Activated CD4-positive, alpha-beta memory T cell treated with anti-CD3 and anti-CD28 coated beads, Interleukin-2, amount 10 ng/mL, durations not matched to agents 7 days and 5 days (primary cell): ENCODE results near the gene PGAM2. TPM values are rescaled to one million over a fixed set of nuclear protein-coding genes. Genes with fewer than 3 reads are reported as not detected.

ENCODE experiments used
- CTCF ChIA-PET: fragments of 350-600 bp; sonication (Branson Sonifier 250); formaldehyde crosslinking; loops from one replicate; lab custom pipeline; 2021; ENCODE audit warnings: antibody characterized with exemption, inconsistent platforms; lab: Charles Lee
- POLR2A ChIA-PET: fragments of 350-600 bp; sonication (Branson Sonifier 250); formaldehyde crosslinking; loops from one replicate; lab custom pipeline; 2021; ENCODE audit warnings: antibody characterized with exemption; lab: Charles Lee
- DNase-seq: peaks from one replicate; pipeline ENCODE4 v3.0.0-alpha.2; 2020
- H3K27ac Mint-ChIP-seq: one replicate; pipeline ENCODE4 v1.8.0; 2021; ENCODE audit warnings: mild to moderate bottlenecking, mixed read lengths
- H3K27me3 Mint-ChIP-seq: one replicate; pipeline ENCODE4 v1.8.0; 2021; ENCODE audit warnings: mixed read lengths
- H3K36me3 Mint-ChIP-seq: one replicate; pipeline ENCODE4 v1.8.0; 2021; ENCODE audit warnings: low read depth, mixed read lengths
- H3K4me1 Mint-ChIP-seq: one replicate; pipeline ENCODE4 v1.8.0; 2021; ENCODE audit warnings: mixed read lengths
- H3K4me3 Mint-ChIP-seq: one replicate; pipeline ENCODE4 v1.8.0; 2021; ENCODE audit warnings: mild to moderate bottlenecking, mixed read lengths
- H3K9me3 Mint-ChIP-seq: one replicate; pipeline ENCODE4 v1.8.0; 2021; ENCODE audit warnings: mixed read lengths
- total RNA-seq, 2 experiments: library from RNA; stranded (reverse); gene quantifications; one replicate each; pipeline ENCODE4 v1.2.3, GENCODE V29; 2021

The PGAM2 gene
- total RNA-seq, 2 experiments from 2014 or later = 0.43 TPM; not detected in 1

DNA sequence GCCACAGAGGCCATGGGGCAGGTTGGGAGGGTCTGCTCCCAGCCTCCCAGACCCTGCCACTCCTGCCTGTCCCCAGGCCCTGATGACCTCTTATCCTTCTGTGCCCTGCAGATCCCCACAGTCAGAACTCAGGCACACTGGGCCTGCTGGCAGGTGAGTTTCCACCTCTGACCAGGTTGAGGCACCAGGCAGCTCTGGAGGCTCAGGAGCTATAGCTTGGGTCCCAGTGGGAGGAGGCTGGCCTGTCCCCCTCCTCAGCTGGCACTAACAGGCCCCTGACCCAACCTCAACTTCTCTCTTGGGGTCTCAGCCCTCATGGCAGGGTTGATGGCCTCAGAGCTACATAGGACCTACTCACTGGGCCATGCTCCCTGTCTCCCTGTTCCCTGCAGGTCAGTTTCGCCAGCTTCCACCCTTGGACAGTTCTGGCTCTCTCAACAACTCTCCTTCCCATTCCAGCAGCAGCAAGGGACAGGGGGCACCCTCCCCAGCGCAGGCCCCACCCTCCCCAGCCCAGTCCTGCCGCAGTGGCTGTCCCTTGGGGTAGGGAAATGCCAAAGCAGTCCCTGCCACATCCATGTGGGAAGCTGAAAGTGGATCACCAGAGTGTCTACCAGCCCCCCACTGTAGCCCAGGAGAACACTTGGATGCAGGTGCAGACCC, 36.1 kb upstream of the PGAM2 start:
- Mint-ChIP-seq H3K9me3 (no peaks in the 10 kb centered on the region), H3K4me3 (no peak overlapping the region), H3K27me3 (peaks cover 33% of the 10 kb centered on the region), H3K27ac (no peak overlapping the region), H3K36me3 (no peaks in the 10 kb centered on the region), H3K4me1 (peaks cover 20% of the 10 kb centered on the region)
- ChIA-PET POLR2A (interaction anchor here (0.7 to 0.9 kb wide), 2 partner anchors 20 to 783 kb away, joined by 3 read pairs; no protein-coding TSS in a partner anchor), CTCF (no interaction called here)
- DNase-seq = no peak

DNA sequence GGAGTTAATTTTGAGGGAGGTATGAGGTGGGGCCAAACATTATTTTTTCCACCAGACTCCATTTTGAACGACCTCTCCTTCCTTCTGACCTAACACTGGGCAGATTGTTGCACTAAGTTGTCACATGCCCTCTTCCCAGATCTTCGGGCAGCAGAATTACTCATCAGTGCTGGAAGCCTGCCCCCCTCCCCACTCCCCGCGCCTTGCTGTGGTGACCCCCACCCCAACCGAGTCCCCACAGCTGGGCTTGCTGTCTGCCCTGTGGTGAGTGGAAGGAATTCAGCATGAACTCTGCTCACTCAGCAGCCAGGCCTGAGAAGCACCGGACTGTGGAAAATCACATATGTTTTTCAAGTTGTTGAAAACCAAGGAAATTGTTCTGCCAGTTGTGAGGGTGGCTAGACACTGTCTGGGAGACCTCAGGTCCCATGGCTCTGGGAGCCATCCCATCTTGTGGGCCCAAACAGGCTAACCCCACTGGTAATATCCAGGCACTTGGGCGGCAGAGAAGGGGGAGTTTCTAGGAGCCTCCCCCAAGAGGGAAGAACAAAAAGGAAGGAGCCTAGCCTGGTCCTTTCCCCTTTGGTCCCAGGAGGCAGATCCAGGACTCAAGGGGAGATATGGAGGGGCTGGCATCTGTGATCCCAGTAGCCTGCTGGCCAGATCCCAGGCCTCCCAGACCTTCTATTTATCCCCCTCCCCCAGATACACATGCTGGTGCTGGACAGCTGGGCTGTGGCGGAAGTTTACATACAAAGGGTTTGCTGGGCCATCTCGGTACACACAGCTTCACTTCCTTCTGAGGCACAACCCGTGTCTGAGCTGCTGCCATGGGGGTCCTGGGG, 35.3 kb upstream of the PGAM2 start:
- H3K9me3 Mint-ChIP-seq = no peaks in the 10 kb centered on the region
- DNase-seq = no peak
- no peak overlapping the region for H3K27ac Mint-ChIP-seq
- ChIA-PET CTCF (no interaction called here), POLR2A (no interaction called here)
- no peak overlapping the region for H3K4me3 Mint-ChIP-seq
- no peaks in the 10 kb centered on the region for H3K36me3 Mint-ChIP-seq
- peaks cover 28% of the 10 kb centered on the region for H3K27me3 Mint-ChIP-seq
- peaks cover 20% of the 10 kb centered on the region for H3K4me1 Mint-ChIP-seq

DNA sequence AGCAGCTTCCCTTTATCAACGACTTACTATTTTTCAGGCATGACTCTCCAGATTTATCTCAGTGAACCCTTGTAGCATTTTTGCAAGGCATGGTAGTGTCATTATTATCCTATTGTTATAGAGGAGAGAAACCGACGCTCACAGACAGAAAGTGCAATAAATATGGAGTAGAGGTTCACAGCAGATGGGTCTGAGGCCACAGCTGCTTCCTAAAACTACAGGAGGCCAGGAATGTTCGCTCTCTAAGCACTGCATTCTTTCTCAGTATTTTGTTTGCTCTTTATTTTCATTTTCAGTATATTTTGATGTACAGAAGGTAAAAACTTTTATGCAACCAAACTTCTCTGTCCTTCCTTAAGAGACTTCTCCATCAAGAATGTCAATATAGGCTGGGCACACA, 34.3 kb upstream of the PGAM2 start:
- Mint-ChIP-seq H3K9me3 (no peaks in the 10 kb centered on the region), H3K4me3 (no peak overlapping the region), H3K27me3 (peaks cover 19% of the 10 kb centered on the region), H3K27ac (no peak overlapping the region), H3K4me1 (peaks cover 18% of the 10 kb centered on the region), H3K36me3 (no peaks in the 10 kb centered on the region)
- POLR2A ChIA-PET = no interaction called here
- CTCF ChIA-PET = no interaction called here
- DNase-seq = no peak

DNA sequence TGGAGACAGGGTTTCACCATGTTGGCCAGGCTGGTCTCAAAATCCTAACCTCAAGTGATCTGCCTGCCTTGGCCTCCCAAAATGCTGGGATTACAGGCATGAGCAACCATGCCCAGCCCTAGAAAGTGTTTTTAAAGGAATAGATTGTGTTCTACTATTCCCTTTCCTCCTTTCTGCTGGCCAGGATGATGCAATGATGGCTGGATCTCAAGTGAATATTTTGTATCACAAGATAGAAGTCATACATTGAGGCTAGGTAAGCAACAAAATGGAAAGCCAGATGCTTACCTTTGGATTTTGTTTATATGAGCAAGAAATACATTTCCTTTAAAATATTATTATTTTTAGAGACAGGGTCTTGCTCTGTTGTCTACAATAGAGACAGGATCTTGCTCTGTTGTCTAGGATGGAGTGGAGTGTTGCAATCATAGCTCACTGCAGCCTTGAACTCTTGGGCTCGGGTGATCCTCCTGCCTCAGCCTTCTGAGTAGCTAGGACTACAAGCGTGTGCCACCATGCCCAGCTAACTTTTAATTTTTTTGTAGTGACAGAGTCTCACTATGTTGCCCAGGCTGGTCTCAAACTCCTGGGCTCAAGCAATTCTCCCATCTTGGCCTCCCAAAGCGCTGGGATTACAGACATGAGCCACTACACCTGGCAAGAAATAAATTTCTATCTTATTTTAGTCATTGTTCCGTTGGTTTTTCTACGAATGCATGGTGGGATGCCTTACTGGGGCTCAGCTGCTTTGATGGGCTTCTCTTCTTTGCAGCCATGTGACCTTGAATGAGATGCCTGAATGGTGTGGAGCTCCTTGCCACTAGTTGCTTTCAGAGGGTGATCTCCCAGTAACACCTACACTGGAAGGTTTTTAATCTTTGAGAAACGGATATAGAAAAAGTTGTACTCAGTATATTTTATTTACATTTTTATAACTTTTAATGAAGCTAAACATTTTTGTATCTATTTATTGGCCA, 33.0 kb upstream of the PGAM2 start:
- H3K36me3 Mint-ChIP-seq = no peaks in the 10 kb centered on the region
- H3K9me3 Mint-ChIP-seq = no peaks in the 10 kb centered on the region
- peaks cover 15% of the 10 kb centered on the region for H3K27me3 Mint-ChIP-seq
- no peak overlapping the region for H3K27ac Mint-ChIP-seq
- H3K4me1 Mint-ChIP-seq = peaks cover 18% of the 10 kb centered on the region
- ChIA-PET CTCF (interaction anchor here (1.5 to 1.6 kb wide), 2 partner anchors 11 to 13 kb away, joined by 4 to 5 read pairs; no protein-coding TSS in a partner anchor), POLR2A (interaction anchor here (0.9 to 2.4 kb wide), 5 partner anchors 7 to 53 kb away, joined by 3 to 11 read pairs (median 4); no protein-coding TSS in a partner anchor)
- no peak overlapping the region for H3K4me3 Mint-ChIP-seq
- DNase-seq = no peak

DNA sequence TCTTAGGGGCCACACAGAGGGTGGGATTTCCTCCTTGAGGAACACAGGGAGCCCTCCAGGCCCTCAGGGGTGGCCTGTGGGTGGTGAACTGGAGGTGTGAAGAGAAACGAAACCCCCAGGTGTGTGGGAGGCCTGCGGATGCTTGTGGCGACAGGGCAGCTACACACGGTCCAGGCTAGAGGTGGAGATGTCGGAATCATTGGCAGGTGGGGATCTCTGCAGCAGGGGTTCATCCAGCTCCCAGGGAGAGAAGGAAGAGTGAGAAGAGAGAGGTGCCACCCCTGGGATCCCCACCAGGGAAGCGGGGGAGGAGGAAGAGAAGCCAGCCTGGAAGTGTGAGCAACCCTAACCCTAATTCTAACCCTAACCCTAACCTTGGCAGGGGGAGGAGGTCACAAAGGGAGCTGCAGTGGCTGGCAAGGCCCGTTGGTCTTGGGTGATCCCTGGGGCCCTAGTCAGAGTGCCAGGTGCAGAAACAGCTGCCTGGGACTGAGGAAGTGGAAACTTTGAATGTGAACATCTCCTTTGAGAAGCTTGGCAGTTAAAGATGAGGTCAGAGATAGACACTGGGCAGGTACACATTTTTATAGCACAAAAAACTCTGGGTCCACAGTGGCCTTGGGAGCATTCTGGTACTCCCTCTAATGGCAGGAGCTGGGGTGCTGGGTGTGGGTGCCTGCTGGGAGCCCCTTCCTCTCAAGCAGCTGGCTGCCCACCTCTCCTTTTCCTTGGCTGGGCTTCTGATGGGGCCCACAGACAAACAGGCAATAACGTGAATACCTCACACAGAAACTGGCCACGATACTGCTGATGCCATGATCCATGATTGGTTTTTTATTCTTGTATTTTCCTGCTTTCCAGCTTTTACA, 31.9 kb upstream of the PGAM2 start:
- H3K4me1 Mint-ChIP-seq = peaks cover 16% of the 10 kb centered on the region

DNA sequence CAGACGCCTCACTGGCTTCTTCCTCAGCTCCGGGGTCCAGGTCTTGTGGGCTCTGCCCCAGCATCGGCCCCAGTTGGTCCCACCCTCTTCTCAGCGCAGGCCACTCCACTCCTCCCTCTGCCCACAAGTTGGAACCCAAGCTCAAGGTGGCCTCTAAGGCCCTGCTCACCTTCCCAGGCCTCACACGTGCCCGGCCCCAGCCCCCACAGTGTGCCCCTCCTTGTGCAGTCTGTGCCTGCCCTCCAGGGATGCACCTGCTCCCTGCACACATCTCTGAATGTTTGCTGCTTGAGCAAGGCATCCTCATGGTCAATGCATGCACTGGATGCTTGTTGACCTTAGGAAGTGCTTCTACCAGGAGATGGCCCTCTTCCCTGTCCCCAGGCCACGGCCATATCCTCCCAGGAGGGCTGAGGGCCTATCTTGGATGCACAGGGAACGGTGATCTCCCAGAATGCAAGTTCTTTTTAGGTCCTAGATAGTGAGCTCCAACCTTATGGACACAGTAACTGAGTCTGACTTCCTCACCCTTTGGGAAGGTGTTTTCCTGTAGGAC, 31.0 kb upstream of the PGAM2 start:
- CTCF ChIA-PET = interaction anchor here (1.5 kb wide), 1 partner anchor 11 kb away, joined by 5 read pairs; no protein-coding TSS in a partner anchor

More for the DNA sequence above, 31.9 kb upstream of the PGAM2 start:
- DNase-seq = no peak
- Mint-ChIP-seq H3K4me3 (no peak overlapping the region), H3K27ac (peak overlapping the region; percentile 34), H3K9me3 (no peaks in the 10 kb centered on the region), H3K36me3 (no peaks in the 10 kb centered on the region), H3K27me3 (peaks cover 4% of the 10 kb centered on the region)
- POLR2A ChIA-PET = interaction anchor here (0.9 to 2.4 kb wide), 5 partner anchors 8 to 52 kb away, joined by 3 to 11 read pairs (median 4); no protein-coding TSS in a partner anchor
- CTCF ChIA-PET = interaction anchor here (1.5 to 1.6 kb wide), 2 partner anchors 12 kb away, joined by 4 to 5 read pairs; no protein-coding TSS in a partner anchor

DNA sequence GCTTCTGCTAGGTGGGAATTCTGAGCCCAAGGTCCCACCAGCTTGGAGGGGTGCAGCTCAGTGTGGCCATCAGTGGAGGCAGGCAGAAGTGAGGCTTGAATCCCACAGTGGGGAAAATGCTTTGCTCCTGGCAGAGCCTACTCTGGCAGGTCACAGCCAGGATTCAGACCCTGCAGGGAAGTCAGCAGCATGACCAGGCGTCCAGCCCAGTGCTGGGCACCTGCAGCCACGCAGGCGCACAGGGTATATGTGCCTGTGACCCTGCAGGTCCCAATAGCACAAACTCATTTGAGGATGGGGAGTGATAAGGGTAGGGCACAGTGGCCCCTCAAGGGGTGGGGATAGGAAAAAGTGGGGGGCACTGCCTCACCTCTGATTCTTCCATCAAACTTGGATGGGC, 30.4 kb upstream of the PGAM2 start:
- Mint-ChIP-seq H3K4me3 (no peak overlapping the region), H3K9me3 (no peaks in the 10 kb centered on the region), H3K4me1 (peaks cover 16% of the 10 kb centered on the region), H3K36me3 (no peaks in the 10 kb centered on the region), H3K27ac (no peak overlapping the region), H3K27me3 (peaks cover 2% of the 10 kb centered on the region)
- DNase-seq = no peak
- CTCF ChIA-PET = no interaction called here
- POLR2A ChIA-PET = no interaction called here

More for the DNA sequence above, 31.0 kb upstream of the PGAM2 start:
- H3K4me1 Mint-ChIP-seq = peaks cover 16% of the 10 kb centered on the region
- POLR2A ChIA-PET = interaction anchor here (1.5 kb wide), 1 partner anchor 51 kb away, joined by 3 read pairs; no protein-coding TSS in a partner anchor
- H3K4me3 Mint-ChIP-seq = no peak overlapping the region
- H3K36me3 Mint-ChIP-seq = no peaks in the 10 kb centered on the region
- no peak overlapping the region for H3K27ac Mint-ChIP-seq
- DNase-seq = no peak
- H3K27me3 Mint-ChIP-seq = peaks cover 2% of the 10 kb centered on the region
- no peaks in the 10 kb centered on the region for H3K9me3 Mint-ChIP-seq

DNA sequence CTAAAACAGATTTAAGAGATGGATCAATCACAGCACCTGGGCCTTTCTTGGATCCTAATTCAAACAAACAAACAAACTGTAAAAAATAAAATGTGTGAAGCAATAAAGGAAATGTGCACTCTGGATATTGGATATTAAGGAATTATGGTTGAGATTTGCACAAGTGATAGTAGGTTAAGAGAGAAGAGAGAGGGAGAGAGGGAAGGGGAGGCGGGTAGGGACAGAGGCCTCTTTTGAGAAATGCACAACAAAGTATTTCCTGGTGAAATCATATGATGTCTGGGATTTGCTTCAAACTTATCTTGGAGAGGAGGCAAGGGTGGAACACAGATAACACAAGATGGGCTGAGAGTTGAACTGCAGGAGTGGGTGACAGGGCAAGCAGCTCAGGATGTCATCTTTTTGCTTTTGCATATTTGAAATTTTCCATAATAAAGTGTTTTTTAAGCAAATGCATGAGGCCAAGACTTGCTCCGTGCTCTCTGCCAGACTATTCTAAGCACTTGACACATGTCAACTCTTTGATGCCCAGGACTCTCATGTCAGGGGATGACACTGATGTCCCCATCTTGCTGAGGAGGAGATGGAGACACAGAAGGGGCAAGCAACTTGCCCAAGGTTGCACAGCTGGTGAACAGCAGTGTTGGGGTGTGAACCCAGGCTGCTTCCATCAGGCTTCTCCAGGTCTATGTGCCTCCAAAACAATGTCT, 29.7 kb upstream of the PGAM2 start:
- H3K27me3 Mint-ChIP-seq = peaks cover 2% of the 10 kb centered on the region
- no peaks in the 10 kb centered on the region for H3K9me3 Mint-ChIP-seq
- no peaks in the 10 kb centered on the region for H3K36me3 Mint-ChIP-seq
- CTCF ChIA-PET = no interaction called here
- no peak overlapping the region for H3K4me3 Mint-ChIP-seq
- POLR2A ChIA-PET = no interaction called here
- no peak for DNase-seq
- H3K4me1 Mint-ChIP-seq = peaks cover 16% of the 10 kb centered on the region
- no peak overlapping the region for H3K27ac Mint-ChIP-seq

DNA sequence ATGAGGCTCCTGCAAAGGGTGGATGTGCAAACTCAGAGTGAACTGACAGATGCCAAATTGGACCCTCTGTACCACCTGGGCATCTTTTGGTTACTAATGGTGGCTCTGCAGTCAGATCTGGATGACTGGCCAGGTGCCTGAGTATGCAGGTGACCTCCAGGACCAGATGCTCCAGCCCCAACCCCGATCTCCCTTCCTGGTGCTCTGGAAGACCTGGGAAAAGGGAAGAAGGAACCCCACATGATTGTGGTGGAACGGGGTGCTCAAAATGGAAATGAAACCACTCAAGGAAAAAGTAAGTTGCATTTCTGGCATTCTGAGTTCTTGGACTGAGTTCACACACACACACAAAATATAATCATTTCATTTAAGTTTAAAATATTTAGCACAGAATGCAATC, 29.0 kb upstream of the PGAM2 start:
- DNase-seq = no peak
- peaks cover 2% of the 10 kb centered on the region for H3K27me3 Mint-ChIP-seq
- no peak overlapping the region for H3K27ac Mint-ChIP-seq
- H3K4me1 Mint-ChIP-seq = peaks cover 16% of the 10 kb centered on the region
- no peak overlapping the region for H3K4me3 Mint-ChIP-seq
- no peaks in the 10 kb centered on the region for H3K9me3 Mint-ChIP-seq
- ChIA-PET CTCF (no interaction called here), POLR2A (interaction anchor here (1.0 kb wide), 1 partner anchor 15 kb away, joined by 3 read pairs; no protein-coding TSS in a partner anchor)
- H3K36me3 Mint-ChIP-seq = no peaks in the 10 kb centered on the region

DNA sequence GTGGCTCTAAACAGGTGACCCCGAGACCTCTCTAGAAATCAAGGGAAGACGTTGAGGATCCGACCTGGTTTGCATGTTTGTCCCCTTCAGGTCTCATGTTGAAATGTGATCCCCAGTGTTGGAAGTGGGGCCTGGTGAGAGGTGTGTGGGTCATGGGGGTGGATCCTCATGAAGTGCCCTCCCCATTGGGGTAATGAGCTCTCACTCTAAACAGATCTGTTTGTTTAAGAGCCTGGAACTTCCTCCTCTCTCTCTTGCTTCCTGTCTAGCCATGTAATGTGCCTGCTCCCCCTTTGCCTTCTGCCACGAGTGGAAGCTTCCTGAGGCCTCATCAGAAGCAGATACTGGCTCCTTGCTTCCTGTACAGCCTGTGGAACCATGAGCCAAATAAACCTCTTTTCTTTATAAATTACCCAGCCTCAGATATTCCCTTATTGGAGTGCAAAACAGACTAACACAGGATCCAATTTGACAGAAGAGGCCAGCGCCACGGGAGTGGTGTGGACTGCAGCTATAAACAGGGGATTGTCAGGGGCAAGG, 27.8 kb upstream of the PGAM2 start:
- H3K9me3 Mint-ChIP-seq = no peaks in the 10 kb centered on the region
- H3K27ac Mint-ChIP-seq = no peak overlapping the region
- H3K4me1 Mint-ChIP-seq = peaks cover 16% of the 10 kb centered on the region
- CTCF ChIA-PET = no interaction called here
- no peaks in the 10 kb centered on the region for H3K36me3 Mint-ChIP-seq
- H3K27me3 Mint-ChIP-seq = peaks cover 2% of the 10 kb centered on the region
- POLR2A ChIA-PET = no interaction called here
- H3K4me3 Mint-ChIP-seq = no peak overlapping the region
- no peak for DNase-seq
